ENCODE data around the gene PEPD.

The PEPD gene

DNA sequence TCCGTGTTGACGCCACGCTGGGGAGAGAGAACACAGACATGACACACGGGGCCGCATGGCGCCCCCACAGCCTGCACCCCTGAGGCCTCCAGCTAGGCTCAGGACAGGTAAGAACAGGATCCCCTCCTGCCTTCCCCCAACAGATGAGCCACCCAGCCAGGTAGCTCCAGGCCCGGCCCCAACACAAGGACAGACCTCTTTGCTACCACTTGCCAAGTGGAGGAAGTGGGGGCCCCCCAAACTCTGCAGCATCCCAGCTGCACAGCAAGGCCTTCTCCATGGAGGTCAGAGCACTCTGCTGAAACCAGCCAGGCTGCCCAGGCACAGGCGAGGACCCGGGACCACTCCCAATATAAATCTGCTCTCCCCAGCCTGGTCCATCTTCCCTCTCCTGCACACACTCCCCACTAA, 31.5 kb downstream of the PEPD start:
- H2AFZ ChIP-seq (ENCODE audit: low read length) = no peak overlapping the region
- WGBS, 2 donors (ENCODE audit: extremely low coverage in 2 of 2, insufficient read length in 2 of 2, insufficient replicate concordance in 1 of 2) = no CpG with 5 or more reads among the region's 9 CpGs

DNA sequence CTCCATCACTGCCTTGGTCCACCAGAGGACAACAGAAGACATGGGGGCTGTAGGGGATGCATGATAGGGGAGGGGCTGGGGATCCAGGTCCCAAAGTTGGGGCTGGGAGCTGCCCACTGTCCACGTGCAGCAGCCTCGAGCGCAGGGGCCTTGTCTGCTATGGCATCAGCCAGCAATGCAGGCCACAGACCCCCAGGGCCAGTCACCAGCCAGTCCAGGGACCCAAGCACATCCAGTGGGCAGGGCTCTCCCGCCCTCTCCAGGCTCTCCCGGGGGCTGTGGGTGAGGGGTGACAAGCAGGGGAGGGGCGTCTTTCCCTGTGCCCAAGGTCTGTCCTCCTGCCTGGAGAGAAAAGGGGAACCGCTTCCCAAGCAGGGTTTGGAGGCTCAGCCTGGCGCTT, 32.8 kb downstream of the PEPD start:
- DNase-seq (ENCODE audit: low spot score) = no peak

More for the DNA sequence above, 31.5 kb downstream of the PEPD start:
- Histone ChIP-seq H3K4me3 (ENCODE audit: low read length in 2 of 2) (peak overlapping the region in 1 of 2 donors; percentile 20), H3K79me1 (ENCODE audit: low read depth, low read length) (peaks cover 4% of the 10 kb centered on the region), H3K9ac (ENCODE audit: low read depth, low read length, poor library complexity) (no peak overlapping the region), H3K23ac (ENCODE audit: low read depth, low read length, poor library complexity) (peak overlapping the region; percentile 31), H2BK15ac (ENCODE audit: low read length) (no peak overlapping the region), H2BK120ac (ENCODE audit: low read depth, low read length) (no peak overlapping the region), H4K8ac (ENCODE audit: low read depth, low read length) (no peak overlapping the region), H3K27me3 (ENCODE audit: control insufficient read depth in 3 of 3, insufficient read depth in 3 of 3, low read depth in 1 of 3, low read length in 3 of 3) (no peaks in the 10 kb centered on the region), H3K4me2 (ENCODE audit: insufficient read depth, low read length, poor library complexity, severe bottlenecking) (no peak overlapping the region), H3K18ac (ENCODE audit: low read length) (no peak overlapping the region), H3K9me3 (replicated peaks in 1 of 2; ENCODE audit: control insufficient read depth in 2 of 2, insufficient read depth in 1 of 2, low read depth in 1 of 2, low read length in 2 of 2) (no peaks in the 10 kb centered on the region), H3K4ac (ENCODE audit: low read length) (no peak overlapping the region), H2BK5ac (ENCODE audit: low read length) (peak overlapping the region; percentile 24), H3K36me3 (replicated peaks in 1 of 2; ENCODE audit: control insufficient read depth in 2 of 2, insufficient read depth in 2 of 2, low read length in 2 of 2) (no peaks in the 10 kb centered on the region), H3K14ac (ENCODE audit: low read length) (no peak overlapping the region), H3K4me1 (ENCODE audit: control insufficient read depth in 2 of 2, insufficient read depth in 1 of 2, low read depth in 1 of 2, low read length in 2 of 2) (no peaks in the 10 kb centered on the region), H3K27ac (replicated peaks; ENCODE audit: low read length) (no peak overlapping the region), H2BK12ac (ENCODE audit: low read length) (no peak overlapping the region), H4K91ac (ENCODE audit: low read depth, low read length, poor library complexity) (no peak overlapping the region), H2AK5ac (ENCODE audit: low read depth, low read length) (peak overlapping the region; percentile 75)
- DNase-seq (ENCODE audit: low spot score) = no peak

GRCh38 chr19:33487901-33488800, 33.4 kb downstream of the PEPD start:
- Histone ChIP-seq H2BK5ac (ENCODE audit: low read length) (peak overlapping the region; percentile 53), H3K27ac (replicated peaks; ENCODE audit: low read length) (no peak overlapping the region), H3K4me3 (ENCODE audit: low read length in 2 of 2) (no peak overlapping the region), H3K27me3 (ENCODE audit: control insufficient read depth in 3 of 3, insufficient read depth in 3 of 3, low read depth in 1 of 3, low read length in 3 of 3) (no peaks in the 10 kb centered on the region), H3K18ac (ENCODE audit: low read length) (no peak overlapping the region), H2AFZ (ENCODE audit: low read length) (no peak overlapping the region), H3K23ac (ENCODE audit: low read depth, low read length, poor library complexity) (peak overlapping the region; percentile 55), H4K91ac (ENCODE audit: low read depth, low read length, poor library complexity) (no peak overlapping the region), H2BK12ac (ENCODE audit: low read length) (no peak overlapping the region), H3K14ac (ENCODE audit: low read length) (peak overlapping the region; percentile 31), H4K8ac (ENCODE audit: low read depth, low read length) (no peak overlapping the region), H3K9ac (ENCODE audit: low read depth, low read length, poor library complexity) (no peak overlapping the region), H3K36me3 (replicated peaks in 1 of 2; ENCODE audit: control insufficient read depth in 2 of 2, insufficient read depth in 2 of 2, low read length in 2 of 2) (no peaks in the 10 kb centered on the region), H2BK15ac (ENCODE audit: low read length) (no peak overlapping the region), H3K4ac (ENCODE audit: low read length) (no peak overlapping the region), H3K4me1 (ENCODE audit: control insufficient read depth in 2 of 2, insufficient read depth in 1 of 2, low read depth in 1 of 2, low read length in 2 of 2) (peaks cover 0 to 1% of the 10 kb centered on the region in 2 donors), H3K79me1 (ENCODE audit: low read depth, low read length) (no peaks in the 10 kb centered on the region), H3K9me3 (replicated peaks in 1 of 2; ENCODE audit: control insufficient read depth in 2 of 2, insufficient read depth in 1 of 2, low read depth in 1 of 2, low read length in 2 of 2) (peaks cover 0 to 4% of the 10 kb centered on the region in 2 donors), H3K4me2 (ENCODE audit: insufficient read depth, low read length, poor library complexity, severe bottlenecking) (no peak overlapping the region), H2BK120ac (ENCODE audit: low read depth, low read length) (no peak overlapping the region), H2AK5ac (ENCODE audit: low read depth, low read length) (no peak overlapping the region)
- no CpG with 5 or more reads among the region's 16 CpGs for WGBS, 2 donors (ENCODE audit: extremely low coverage in 2 of 2, insufficient read length in 2 of 2, insufficient replicate concordance in 1 of 2)
- no peak for DNase-seq (ENCODE audit: low spot score)

More for the DNA sequence above, 32.8 kb downstream of the PEPD start:
- no peak overlapping the region for H4K8ac ChIP-seq (ENCODE audit: low read depth, low read length)
- H3K4ac ChIP-seq (ENCODE audit: low read length) = no peak overlapping the region
- peaks cover 4% of the 10 kb centered on the region for H3K79me1 ChIP-seq (ENCODE audit: low read depth, low read length)
- H3K36me3 ChIP-seq (replicated peaks in 1 of 2; ENCODE audit: control insufficient read depth in 2 of 2, insufficient read depth in 2 of 2, low read length in 2 of 2) = no peaks in the 10 kb centered on the region
- no peak overlapping the region for H3K4me3 ChIP-seq (ENCODE audit: low read length in 2 of 2)
- H3K23ac ChIP-seq (ENCODE audit: low read depth, low read length, poor library complexity) = peak overlapping the region; percentile 55
- H4K91ac ChIP-seq (ENCODE audit: low read depth, low read length, poor library complexity) = no peak overlapping the region
- H3K14ac ChIP-seq (ENCODE audit: low read length) = no peak overlapping the region
- H3K9me3 ChIP-seq (replicated peaks in 1 of 2; ENCODE audit: control insufficient read depth in 2 of 2, insufficient read depth in 1 of 2, low read depth in 1 of 2, low read length in 2 of 2) = peaks cover 0 to 4% of the 10 kb centered on the region in 2 donors
- H2AK5ac ChIP-seq (ENCODE audit: low read depth, low read length) = no peak overlapping the region
- no peak overlapping the region for H3K4me2 ChIP-seq (ENCODE audit: insufficient read depth, low read length, poor library complexity, severe bottlenecking)
- WGBS, 2 donors (ENCODE audit: extremely low coverage in 2 of 2, insufficient read length in 2 of 2, insufficient replicate concordance in 1 of 2) = no CpG with 5 or more reads among the region's 8 CpGs
- H3K27me3 ChIP-seq (ENCODE audit: control insufficient read depth in 3 of 3, insufficient read depth in 3 of 3, low read depth in 1 of 3, low read length in 3 of 3) = no peaks in the 10 kb centered on the region
- H2BK5ac ChIP-seq (ENCODE audit: low read length) = peak overlapping the region; percentile 53
- H3K27ac ChIP-seq (replicated peaks; ENCODE audit: low read length) = no peak overlapping the region
- no peak overlapping the region for H2BK15ac ChIP-seq (ENCODE audit: low read length)
- H3K9ac ChIP-seq (ENCODE audit: low read depth, low read length, poor library complexity) = peak overlapping the region; percentile 21
- no peak overlapping the region for H2AFZ ChIP-seq (ENCODE audit: low read length)
- no peak overlapping the region for H2BK120ac ChIP-seq (ENCODE audit: low read depth, low read length)
- no peak overlapping the region for H3K18ac ChIP-seq (ENCODE audit: low read length)
- peaks cover 0 to under 1% of the 10 kb centered on the region in 2 donors for H3K4me1 ChIP-seq (ENCODE audit: control insufficient read depth in 2 of 2, insufficient read depth in 1 of 2, low read depth in 1 of 2, low read length in 2 of 2)
- H2BK12ac ChIP-seq (ENCODE audit: low read length) = no peak overlapping the region

Data from neuronal stem cell (in vitro differentiated cells).